CD14-positive monocyte (primary cell): Measurements from ENCODE around the gene IGHMBP2. TPM values are rescaled to one million over a fixed set of nuclear protein-coding genes. Genes with fewer than 3 reads are reported as not detected.

ENCODE experiments used
- DNase-seq, 3 donors: peaks; one replicate each; pipeline ENCODE4 v3.0.0-alpha.2; 2011 to 2022
- H2AFZ ChIP-seq: 2 replicates; pipeline ENCODE4 v1.6.0; 2012; ENCODE audit warnings: mild to moderate bottlenecking, low read depth, low read length, inconsistent platforms; ENCODE audit not compliant: insufficient read depth, poor library complexity, severe bottlenecking
- H3K27ac ChIP-seq, 2 donors: 1 replicate in 1 of 2; 2 replicates in 1 of 2; pipeline ENCODE4 v1.5.1; 2012 to 2013; ENCODE audit warnings: low read length in 2 of 2, control low read depth in 1 of 2, inconsistent platforms in 1 of 2, low read depth in 1 of 2, mild to moderate bottlenecking in 1 of 2
- H3K27me3 ChIP-seq, 2 donors: one replicate each; pipeline versions ENCODE4 v1.6.0 to v1.6.1; 2011 to 2013; ENCODE audit warnings: low read length in 2 of 2; ENCODE audit not compliant: control insufficient read depth in 2 of 2, insufficient read depth in 2 of 2
- H3K36me3 ChIP-seq, 2 donors: replicated peaks in 1 of 2; 1 replicate in 1 of 2; 2 replicates in 1 of 2; pipeline versions ENCODE4 v1.5.1 to v1.6.1; 2012 to 2013; ENCODE audit warnings: low read length in 2 of 2, control low read depth in 1 of 2, inconsistent platforms in 1 of 2, mild to moderate bottlenecking in 1 of 2; ENCODE audit not compliant: insufficient read depth in 2 of 2, control insufficient read depth in 1 of 2
- H3K4me1 ChIP-seq, 2 donors: 1 replicate in 1 of 2; 2 replicates in 1 of 2; pipeline versions ENCODE4 v1.5.1 to v1.6.1; 2012 to 2013; ENCODE audit warnings: low read length in 2 of 2, control low read depth in 1 of 2, inconsistent platforms in 1 of 2, mild to moderate bottlenecking in 1 of 2, moderate library complexity in 1 of 2; ENCODE audit not compliant: insufficient read depth in 2 of 2, control insufficient read depth in 1 of 2
- H3K4me2 ChIP-seq: replicated peaks from 2 replicates; pipeline ENCODE3; 2012; ENCODE audit warnings: low read length, moderate library complexity, mild to moderate bottlenecking; ENCODE audit not compliant: poor library complexity, severe bottlenecking; ENCODE audit errors: extremely low read depth
- H3K4me3 ChIP-seq, 3 experiments: fragments of 200-600 bp in 1 of 3; sonication (generic) in 1 of 3; replicated peaks in 1 of 3; 1 replicate in 2 of 3; 2 replicates in 1 of 3; pipeline ENCODE4 v1.5.1; 2011 to 2013; ENCODE audit warnings: low read length in 3 of 3, mild to moderate bottlenecking in 3 of 3, control low read depth in 2 of 3, low read depth in 2 of 3, inconsistent platforms in 1 of 3, moderate library complexity in 1 of 3
- H3K79me2 ChIP-seq: 2 replicates; pipeline ENCODE4 v1.6.0; 2012; ENCODE audit warnings: mild to moderate bottlenecking, control low read depth, inconsistent platforms, low read length, moderate library complexity; ENCODE audit not compliant: insufficient read depth
- H3K9ac ChIP-seq: 2 replicates; pipeline ENCODE4 v1.6.0; 2017; ENCODE audit warnings: low read length, mild to moderate bottlenecking; ENCODE audit not compliant: insufficient read depth, poor library complexity, severe bottlenecking
- H3K9me3 ChIP-seq, 2 donors: replicated peaks in 1 of 2; 1 replicate in 1 of 2; 2 replicates in 1 of 2; pipeline versions ENCODE4 v1.5.1 to v1.6.1; 2012 to 2013; ENCODE audit warnings: low read length in 2 of 2, control low read depth in 1 of 2; ENCODE audit not compliant: control insufficient read depth in 1 of 2, insufficient read depth in 1 of 2
- H4K20me1 ChIP-seq: 2 replicates; pipeline ENCODE4 v1.6.0; 2012; ENCODE audit warnings: mild to moderate bottlenecking, low read length, control low read depth, moderate library complexity; ENCODE audit not compliant: insufficient read depth
- H3K27ac Mint-ChIP-seq, 7 donors: one replicate each; pipeline ENCODE4 v1.8.0; 2020; ENCODE audit warnings: mild to moderate bottlenecking in 7 of 7, mixed read lengths in 7 of 7, moderate library complexity in 6 of 7, inconsistent platforms in 2 of 7
- H3K27me3 Mint-ChIP-seq, 3 donors: one replicate each; pipeline ENCODE4 v1.8.0; 2021 to 2022; ENCODE audit warnings: low read depth in 3 of 3, mild to moderate bottlenecking in 3 of 3, mixed read lengths in 3 of 3, moderate library complexity in 3 of 3, inconsistent platforms in 1 of 3
- H3K36me3 Mint-ChIP-seq, 2 donors: one replicate each; pipeline ENCODE4 v1.8.0; 2020; ENCODE audit warnings: mixed read lengths in 2 of 2, inconsistent platforms in 1 of 2, mild to moderate bottlenecking in 1 of 2
- H3K4me1 Mint-ChIP-seq: one replicate; pipeline ENCODE4 v1.8.0; 2020; ENCODE audit warnings: mild to moderate bottlenecking, mixed read lengths
- H3K4me3 Mint-ChIP-seq, 2 donors: one replicate each; pipeline ENCODE4 v1.8.0; 2020; ENCODE audit warnings: mild to moderate bottlenecking in 2 of 2, mixed read lengths in 2 of 2, moderate library complexity in 1 of 2
- H3K9me3 Mint-ChIP-seq, 7 donors: one replicate each; pipeline ENCODE4 v1.8.0; 2020 to 2022; ENCODE audit warnings: mixed read lengths in 7 of 7, mild to moderate bottlenecking in 6 of 7, moderate library complexity in 6 of 7, inconsistent platforms in 2 of 7
- WGBS: methylation state at CpG from one replicate; pipeline ENCODE4 v1.1.5; 2013; ENCODE audit warnings: missing lambda C conversion rate; ENCODE audit not compliant: insufficient coverage; 5-methylcytosine and 5-hydroxymethylcytosine counted together
- intact Hi-C, 2 donors: fragments of 100-400 bp; cut with micrococcal nuclease; formaldehyde crosslinking; loops; one replicate each; pipeline versions ENCODE4 v1.15.0 to v1.15.1; 2023
- polyA plus RNA-seq, 3 donors: library from polyadenylated mRNA; depleted of rRNA in 1 of 3; unstranded in 2 of 3; stranded (reverse) in 1 of 3; fragments of 300-500 nt in 2 of 3; fragments of >200 nt in 1 of 3; fragmentation: Illumina TruSeq in 2 of 3; gene quantifications; 1 replicate in 2 of 3; 2 replicates in 1 of 3; pipeline ENCODE4 v1.2.3, GENCODE V29; 2012 to 2021
- TF ChIP-seq, protein P1 (sequence below): fragments of 200-600 bp; IDR thresholded peaks from one replicate; pipeline ENCODE4 v1.8.0; 2022; ENCODE audit warnings: antibody characterized with exemption, mild to moderate bottlenecking

Gene IGHMBP2
- polyA plus RNA-seq, 3 donors = 3.9 to 14.9 (median 6.0) TPM

DNA sequence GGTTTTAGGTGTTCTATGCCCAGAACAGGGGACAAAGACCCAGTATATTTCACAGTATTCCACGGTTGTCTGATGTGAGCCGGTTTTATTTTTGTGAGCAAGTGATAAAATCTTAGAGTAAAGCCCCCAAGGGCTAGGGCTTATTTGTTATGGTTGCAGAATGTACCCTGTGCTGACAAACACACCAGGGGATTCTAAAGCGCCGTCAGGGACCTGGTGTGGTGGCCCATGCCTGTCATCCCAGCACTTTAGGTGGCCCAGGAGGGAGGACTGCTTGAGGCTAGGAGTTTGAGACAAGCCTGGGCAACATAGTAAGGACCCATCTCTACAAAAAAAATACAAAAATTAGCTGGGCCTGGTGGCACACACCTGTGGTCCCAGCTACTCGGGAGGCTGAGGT is 22.8 kb upstream of the IGHMBP2 start:
- Histone ChIP-seq H3K4me2 (no peak overlapping the region), H4K20me1 (no peaks in the 10 kb centered on the region), H2AFZ (no peak overlapping the region), H3K27me3 (no peaks in the 10 kb centered on the region), H3K4me1 (no peaks in the 10 kb centered on the region), H3K9me3 (peaks cover 0 to 3% of the 10 kb centered on the region in 2 donors), H3K27ac (no peak overlapping the region), H3K9ac (no peak overlapping the region), H3K36me3 (no peaks in the 10 kb centered on the region), H3K4me3 (no peak overlapping the region), H3K79me2 (no peaks in the 10 kb centered on the region)
- TF ChIP-seq, protein P1, sequence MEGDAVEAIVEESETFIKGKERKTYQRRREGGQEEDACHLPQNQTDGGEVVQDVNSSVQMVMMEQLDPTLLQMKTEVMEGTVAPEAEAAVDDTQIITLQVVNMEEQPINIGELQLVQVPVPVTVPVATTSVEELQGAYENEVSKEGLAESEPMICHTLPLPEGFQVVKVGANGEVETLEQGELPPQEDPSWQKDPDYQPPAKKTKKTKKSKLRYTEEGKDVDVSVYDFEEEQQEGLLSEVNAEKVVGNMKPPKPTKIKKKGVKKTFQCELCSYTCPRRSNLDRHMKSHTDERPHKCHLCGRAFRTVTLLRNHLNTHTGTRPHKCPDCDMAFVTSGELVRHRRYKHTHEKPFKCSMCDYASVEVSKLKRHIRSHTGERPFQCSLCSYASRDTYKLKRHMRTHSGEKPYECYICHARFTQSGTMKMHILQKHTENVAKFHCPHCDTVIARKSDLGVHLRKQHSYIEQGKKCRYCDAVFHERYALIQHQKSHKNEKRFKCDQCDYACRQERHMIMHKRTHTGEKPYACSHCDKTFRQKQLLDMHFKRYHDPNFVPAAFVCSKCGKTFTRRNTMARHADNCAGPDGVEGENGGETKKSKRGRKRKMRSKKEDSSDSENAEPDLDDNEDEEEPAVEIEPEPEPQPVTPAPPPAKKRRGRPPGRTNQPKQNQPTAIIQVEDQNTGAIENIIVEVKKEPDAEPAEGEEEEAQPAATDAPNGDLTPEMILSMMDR = no peak
- no peak for DNase-seq
- 100% methylated on average over 2 of the region's 5 CpGs for WGBS
- Mint-ChIP-seq H3K27ac (no peak overlapping the region), H3K9me3 (peaks cover under 1 to 6% (median 3%) of the 10 kb centered on the region in 7 donors), H3K27me3 (peaks cover 1 to 2% (median 2%) of the 10 kb centered on the region in 3 donors), H3K4me1 (peaks cover under 1% of the 10 kb centered on the region), H3K36me3 (peaks cover 0 to 2% of the 10 kb centered on the region in 2 donors), H3K4me3 (no peak overlapping the region)
- intact Hi-C loops = no loop called here

DNA sequence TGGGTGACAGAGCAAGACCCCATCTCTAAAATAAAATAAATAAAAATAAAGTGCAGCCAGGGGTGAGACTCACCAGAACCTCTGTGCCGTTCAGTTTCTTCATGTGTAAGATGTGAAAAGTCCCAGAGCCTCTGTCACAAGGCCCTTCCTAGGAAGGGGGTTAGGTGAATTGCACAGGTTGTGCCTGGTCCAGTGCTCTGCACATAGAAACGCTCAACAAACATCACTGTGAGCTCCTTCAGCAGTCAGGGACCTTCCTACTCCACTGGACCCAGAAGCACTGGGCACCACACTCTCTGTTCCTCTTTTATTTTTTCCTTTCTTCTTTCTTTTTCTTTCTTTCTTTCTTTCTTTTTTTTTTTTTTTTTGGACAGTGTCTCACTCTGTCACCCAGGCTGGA is 22.4 kb upstream of the IGHMBP2 start:
- intact Hi-C loops = no loop called here

More for the DNA sequence above, 22.4 kb upstream of the IGHMBP2 start:
- peaks cover 0 to 2% of the 10 kb centered on the region in 2 donors for H3K36me3 Mint-ChIP-seq
- no peaks in the 10 kb centered on the region for H3K36me3 ChIP-seq
- H3K27me3 ChIP-seq = no peaks in the 10 kb centered on the region
- no peak overlapping the region for H3K4me3 ChIP-seq
- no peaks in the 10 kb centered on the region for H3K4me1 ChIP-seq
- no peak overlapping the region for H3K4me3 Mint-ChIP-seq
- DNase-seq = no peak
- TF ChIP-seq, protein P1 = no peak
- no peak overlapping the region for H3K4me2 ChIP-seq
- H3K9me3 ChIP-seq = no peaks in the 10 kb centered on the region
- H2AFZ ChIP-seq = no peak overlapping the region
- whole genome bisulfite sequencing = 100% methylated on average over 1 of the region's 2 CpGs
- no peaks in the 10 kb centered on the region for H4K20me1 ChIP-seq
- no peak overlapping the region for H3K27ac ChIP-seq
- no peak overlapping the region for H3K9ac ChIP-seq
- H3K4me1 Mint-ChIP-seq = no peaks in the 10 kb centered on the region
- H3K9me3 Mint-ChIP-seq = peaks cover 0 to 1% (median 0%) of the 10 kb centered on the region in 7 donors
- H3K27me3 Mint-ChIP-seq = peaks cover 0 to 2% (median 1%) of the 10 kb centered on the region in 3 donors
- H3K27ac Mint-ChIP-seq = no peak overlapping the region
- H3K79me2 ChIP-seq = no peaks in the 10 kb centered on the region
